K562 (cell line): ENCODE measurements around the gene LRRC61. TPM values are rescaled to one million over a fixed set of nuclear protein-coding genes. Genes with fewer than 3 reads are reported as not detected.
A peak's percentile ranks its signal among the peaks of the same experiment; 100 is the strongest.

Experiments used
- CBFB ChIP-seq: sonication (generic); formaldehyde crosslinking; IDR thresholded peaks from 2 replicates; pipeline ENCODE4 v1.4.0; 2020; ENCODE audit warnings: mild to moderate bottlenecking, missing genetic modification reagents
- CREB1 ChIP-seq, 2 experiments: sonication (generic) in 1 of 2; formaldehyde crosslinking in 1 of 2; IDR thresholded peaks; 2 replicates each; pipeline versions ENCODE4 v1.6.1 to v1.8.0; 2012 to 2022; ENCODE audit warnings: inconsistent platforms in 1 of 2, mild to moderate bottlenecking in 1 of 2, missing genetic modification reagents in 1 of 2, moderate library complexity in 1 of 2
- E2F1 ChIP-seq: sonication (generic); formaldehyde crosslinking; IDR thresholded peaks from 2 replicates; pipeline ENCODE4 v1.8.1; 2023; ENCODE audit warnings: mild to moderate bottlenecking, missing genetic modification reagents, moderate library complexity
- FOXP1 ChIP-seq: sonication (generic); formaldehyde crosslinking; IDR thresholded peaks from 2 replicates; pipeline ENCODE4 v1.8.0; 2022; ENCODE audit warnings: mild to moderate bottlenecking, missing genetic modification reagents
- GABPB2 ChIP-seq: fragments of 250-450 bp; sonication (Bioruptor Pico); conservative IDR thresholded peaks from 2 replicates; pipeline ENCODE4 v1.5.1; 2021; ENCODE audit warnings: mild to moderate bottlenecking
- HMG20B ChIP-seq: fragments of 250-450 bp; sonication (Bioruptor Pico); IDR thresholded peaks from 2 replicates; pipeline ENCODE4 v1.5.0; 2021; ENCODE audit warnings: mild to moderate bottlenecking
- HOXB6 ChIP-seq: fragments of 250-450 bp; sonication (Bioruptor Pico); IDR thresholded peaks from 2 replicates; pipeline ENCODE4 v1.5.1; 2022; ENCODE audit warnings: mild to moderate bottlenecking, borderline replicate concordance
- MEF2D ChIP-seq: conservative IDR thresholded peaks from 2 replicates; pipeline ENCODE4 v1.6.1; 2016; ENCODE audit warnings: low read depth, missing genetic modification characterization, missing compliant biosample characterization
- MTF1 ChIP-seq: fragments of 250-450 bp; sonication (Bioruptor Pico); IDR thresholded peaks from 2 replicates; pipeline ENCODE4 v1.9.0; 2021; ENCODE audit warnings: moderate library complexity, mild to moderate bottlenecking, inconsistent platforms, borderline replicate concordance
- MYC ChIP-seq, 2 experiments: fragments of 250-450 bp in 1 of 2; sonication (Bioruptor Pico) in 1 of 2; IDR thresholded peaks; 2 replicates each; pipeline versions ENCODE4 v1.5.1 to v1.6.1; 2012 to 2021; ENCODE audit warnings: low read depth in 2 of 2, borderline replicate concordance in 1 of 2, improper control_type of control experiment in 1 of 2, low read length in 1 of 2, mild to moderate bottlenecking in 1 of 2, moderate library complexity in 1 of 2
- RREB1 ChIP-seq: fragments of 250-450 bp; sonication (Bioruptor Pico); IDR thresholded peaks from 2 replicates; pipeline ENCODE4 v1.4.0; 2020
- SMAD3 ChIP-seq: fragments of 450-650 bp; formaldehyde crosslinking; conservative IDR thresholded peaks from 2 replicates; pipeline ENCODE4 v1.4.0; 2020; ENCODE audit warnings: mild to moderate bottlenecking
- ZBTB9 ChIP-seq: fragments of 450-650 bp; formaldehyde crosslinking; IDR thresholded peaks from 2 replicates; pipeline ENCODE4 v1.4.0; 2020; ENCODE audit warnings: mild to moderate bottlenecking, moderate library complexity
- ZNF175 ChIP-seq: fragments of 200-800 bp; sonication (Bioruptor generic); IDR thresholded peaks from 2 replicates; pipeline ENCODE4 v1.6.1; 2016; ENCODE audit warnings: low read depth, mild to moderate bottlenecking, missing genetic modification characterization, missing compliant biosample characterization
- ZNF224 ChIP-seq: sonication (generic); formaldehyde crosslinking; IDR thresholded peaks from 2 replicates; pipeline ENCODE4 v1.8.0; 2022; ENCODE audit warnings: mild to moderate bottlenecking, missing genetic modification reagents
- ZNF449 ChIP-seq: fragments of 250-450 bp; sonication (Bioruptor Pico); IDR thresholded peaks from 2 replicates; pipeline ENCODE4 v1.8.0; 2022; ENCODE audit warnings: moderate library complexity, mild to moderate bottlenecking, inconsistent platforms
- ZNF695 ChIP-seq: fragments of 450-650 bp; formaldehyde crosslinking; IDR thresholded peaks from 2 replicates; pipeline ENCODE4 v1.4.0; 2020; ENCODE audit warnings: mild to moderate bottlenecking, moderate library complexity
- polyA plus RNA-seq, 8 experiments: library from polyadenylated mRNA; depleted of rRNA in 4 of 8; stranded (reverse) in 5 of 8; unstranded in 3 of 8; fragments of >200 nt; fragmentation: Nextera tagmentation in 2 of 8; fragmentation: Illumina TruSeq in 1 of 8; extraction: Ambion mirVana in 2 of 8; extraction: Trizol in 1 of 8; gene quantifications; 2 replicates each; pipeline versions ENCODE4 v1.2.1 to v1.2.3, GENCODE V29; 2011 to 2014; ENCODE audit warnings: inconsistent platforms in 1 of 8, missing spikeins in 1 of 8
- total RNA-seq, 7 experiments: library from RNA; depleted of rRNA in 6 of 7; stranded (reverse); fragments of >200 nt in 6 of 7; fragmentation: Illumina TruSeq in 2 of 7; extraction: Trizol in 2 of 7; gene quantifications; 2 replicates each; pipeline versions ENCODE4 v1.2.1 to v1.2.3, GENCODE V29; 2011 to 2021; ENCODE audit warnings: low replicate concordance in 1 of 7

The LRRC61 gene
- total and polyA plus RNA-seq, 9 of the 15 experiments (the other 6 are each of a cell fraction or from before 2014, with no cell fraction given), result 1.3 to 55.2 (median 35.2) TPM

- no peak for TF ChIP-seq CBFB (CRISPR knock-in tag)
- TF ChIP-seq MYC (IDR thresholded peaks at IDR 0.05; ENCODE audit: low read depth, low read length), result no peak
- TF ChIP-seq MYC (CRISPR knock-in tag; IDR thresholded peaks at IDR 0.05; ENCODE audit: borderline replicate concordance, low read depth), result peak; percentile 86; the same call in 1 of the 2 replicates
- TF ChIP-seq CREB1 (IDR thresholded peaks at IDR 0.05), result no peak
- TF ChIP-seq CREB1 (CRISPR knock-in tag; IDR thresholded peaks at IDR 0.05), result no peak
- 0 out of 2 replicates have a peak, but pooled peaks have one; percentile 5 for TF ChIP-seq MTF1
- TF ChIP-seq HMG20B (CRISPR knock-in tag), result no peak
- 0 out of 2 replicates have a peak, but pooled peaks have one; percentile 5 for TF ChIP-seq ZNF175
- no peak for TF ChIP-seq SMAD3 (CRISPR knock-in tag)
- peak; percentile 43; the same call in 1 of the 2 replicates for TF ChIP-seq E2F1 (CRISPR knock-in tag)
- TF ChIP-seq ZBTB9 (CRISPR knock-in tag), result 0 out of 2 replicates have a peak, but pooled peaks have one; percentile 41
- 0 out of 2 replicates have a peak, but pooled peaks have one; percentile 65 for TF ChIP-seq RREB1 (CRISPR knock-in tag)
- TF ChIP-seq GABPB2 (CRISPR knock-in tag), result peak; percentile 54; the same call in 1 of the 2 replicates
- 0 out of 2 replicates have a peak, but pooled peaks have one; percentile 22 for TF ChIP-seq ZNF695 (CRISPR knock-in tag)
- no peak for TF ChIP-seq HOXB6 (CRISPR knock-in tag)
- TF ChIP-seq ZNF449 (CRISPR knock-in tag), result no peak
- 0 out of 2 replicates have a peak, but pooled peaks have one; percentile 2 for TF ChIP-seq MEF2D (tag)
- peak; percentile 50; the same call in 1 of the 2 replicates for TF ChIP-seq FOXP1 (CRISPR knock-in tag)
- no peak for TF ChIP-seq ZNF224 (CRISPR knock-in tag)
These were observed 9.3 kb upstream of the LRRC61 start (continued) for GRCh38 chr7:150313870-150314269.
